Measurements from ENCODE around the gene CDH19. TPM values are rescaled to one million over a fixed set of nuclear protein-coding genes. Genes with fewer than 3 reads are reported as not detected.

The CDH19 gene
- total RNA-seq, 1 experiment from 2014 or later = not detected

- BruUV-seq (replicated peaks) = no TSS peak
- no peak for TF ChIP-seq SIN3A (IDR thresholded peaks at IDR 0.05; ENCODE audit: low read depth)
- TF ChIP-seq FOSL1 (IDR thresholded peaks at IDR 0.05; ENCODE audit: low read depth) = no peak
- H3K9me2 ChIP-seq (ENCODE audit: insufficient read depth) = no peaks in the 10 kb centered on the region
- DNase-seq (ENCODE audit: low read depth, low spot score) (no peak), ATAC-seq (no peak)
- no peak overlapping the region for H3K4me2 ChIP-seq (ENCODE audit: low read length)
- no peaks in the 10 kb centered on the region for H3K27me3 ChIP-seq (ENCODE audit: insufficient read depth, low read length)
- ChIA-PET RAD21 (ENCODE audit: low non-redundant PET in 1 of 2, low total read pairs in 2 of 2, uncharacterized antibody in 2 of 2, unreplicated experiment in 2 of 2) (no interaction called here), POLR2A (no interaction called here), CTCF (no interaction called here)
- intact Hi-C loops (cut with micrococcal nuclease) = no loop called here
- no peak overlapping the region for H2AFZ ChIP-seq (ENCODE audit: low read depth, low read length, poor library complexity, severe bottlenecking)
- H3K27ac ChIP-seq (ENCODE audit: low read depth, low read length) = no peak overlapping the region
- no peaks in the 10 kb centered on the region for H3K4me1 ChIP-seq (ENCODE audit: control insufficient read depth in 1 of 2, insufficient read depth in 2 of 2, low read length in 2 of 2)
- H3K79me2 ChIP-seq (ENCODE audit: insufficient read depth, low read length) = no peaks in the 10 kb centered on the region
- no peak overlapping the region for H3K9ac ChIP-seq (ENCODE audit: low read length)
- H3K4me3 ChIP-seq (replicated peaks in 1 of 2; ENCODE audit: low read depth in 1 of 2, low read length in 2 of 2) = no peak overlapping the region
- peaks cover 3 to 4% of the 10 kb centered on the region in 2 experiments; a peak in 2 of 4 replicates for H3K9me3 ChIP-seq (ENCODE audit: control insufficient read depth in 1 of 2, insufficient read depth in 1 of 2, low read depth in 1 of 2, low read length in 2 of 2)
- no peaks in the 10 kb centered on the region for H4K20me1 ChIP-seq (ENCODE audit: insufficient read depth)
- no peaks in the 10 kb centered on the region for H3K36me3 ChIP-seq (ENCODE audit: control insufficient read depth in 1 of 2, insufficient read depth in 2 of 2, low read length in 2 of 2)
Measured at GRCh38 chr18:66582211-66582610, 21.7 kb downstream of the CDH19 start.

GRCh38 chr18:66575263-66575662, 28.6 kb downstream of the CDH19 start:
- H3K9ac ChIP-seq (ENCODE audit: low read length) = no peak overlapping the region
- POLR2A ChIA-PET = no interaction called here
- TF ChIP-seq EZH2phosphoT487 (IDR thresholded peaks at IDR 0.05; ENCODE audit: borderline replicate concordance) (no peak), ZBTB33 (IDR thresholded peaks at IDR 0.05; ENCODE audit: extremely low read depth, insufficient replicate concordance, low read length) (no peak), TCF7L2 (IDR thresholded peaks at IDR 0.05; ENCODE audit: borderline replicate concordance, extremely low read depth, insufficient read depth, insufficient read length) (no peak), FOSL1 (IDR thresholded peaks at IDR 0.05; ENCODE audit: low read depth) (no peak), ZNF274 (IDR thresholded peaks at IDR 0.05; ENCODE audit: low read depth, low read length) (no peak), SRF (IDR thresholded peaks at IDR 0.05; ENCODE audit: low read depth) (no peak), ELF1 (IDR thresholded peaks at IDR 0.05; ENCODE audit: borderline replicate concordance, low read depth) (no peak), SP1 (IDR thresholded peaks at IDR 0.05; ENCODE audit: low read depth) (no peak), CTCF (IDR thresholded peaks at IDR 0.05 in 2 of 3, conservative IDR thresholded peaks at IDR 0.05 in 1 of 3; ENCODE audit: borderline replicate concordance in 1 of 3, insufficient read depth in 1 of 3, low read depth in 2 of 3, low read length in 2 of 3) (no peak), ZFX (IDR thresholded peaks at IDR 0.05) (no peak), JUND (IDR thresholded peaks at IDR 0.05) (no peak)

More at GRCh38 chr18:66575263-66575662, 28.6 kb downstream of the CDH19 start:
- ATAC-seq (no peak), DNase-seq (ENCODE audit: low read depth, low spot score) (no peak)
- H2AFZ ChIP-seq (ENCODE audit: low read depth, low read length, poor library complexity, severe bottlenecking) = no peak overlapping the region
- intact Hi-C loops (cut with micrococcal nuclease) = no loop called here
- BruUV-seq (replicated peaks) = no TSS peak
- no peaks in the 10 kb centered on the region for H4K20me1 ChIP-seq (ENCODE audit: insufficient read depth)
- H3K27me3 ChIP-seq (ENCODE audit: insufficient read depth, low read length) = no peaks in the 10 kb centered on the region
- ChIA-PET CTCF (no interaction called here), RAD21 (ENCODE audit: low non-redundant PET in 1 of 2, low total read pairs in 2 of 2, uncharacterized antibody in 2 of 2, unreplicated experiment in 2 of 2) (no interaction called here)
- H3K9me3 ChIP-seq (ENCODE audit: control insufficient read depth in 1 of 2, insufficient read depth in 1 of 2, low read depth in 1 of 2, low read length in 2 of 2) = peaks cover 6 to 12% of the 10 kb centered on the region in 2 experiments; a peak in 2 of 4 replicates
- no peak overlapping the region for H3K27ac ChIP-seq (ENCODE audit: low read depth, low read length)
- H3K4me2 ChIP-seq (ENCODE audit: low read length) = no peak overlapping the region
- no peaks in the 10 kb centered on the region for H3K9me2 ChIP-seq (ENCODE audit: insufficient read depth)
- H3K4me3 ChIP-seq (replicated peaks in 1 of 2; ENCODE audit: low read depth in 1 of 2, low read length in 2 of 2) = no peak overlapping the region
- no peaks in the 10 kb centered on the region for H3K4me1 ChIP-seq (ENCODE audit: control insufficient read depth in 1 of 2, insufficient read depth in 2 of 2, low read length in 2 of 2)
- H3K79me2 ChIP-seq (ENCODE audit: insufficient read depth, low read length) = no peaks in the 10 kb centered on the region
- no peaks in the 10 kb centered on the region for H3K36me3 ChIP-seq (ENCODE audit: control insufficient read depth in 1 of 2, insufficient read depth in 2 of 2, low read length in 2 of 2)

Measured in HCT116 (cell line).